ENCODE results near the gene GVQW3.

The GVQW3 gene

GRCh38 chr11:76453248-76453647 is 72.1 kb downstream of the GVQW3 start:
- DNase-seq, result no peak

- DNase-seq, result no peak
These were observed 74.2 kb downstream of the GVQW3 start for GRCh38 chr11:76455331-76455730.

- DNase-seq, result no peak
These were observed 74.8 kb downstream of the GVQW3 start for GRCh38 chr11:76455931-76456330.

GRCh38 chr11:76456571-76456970 is 75.4 kb downstream of the GVQW3 start:
- no peak for DNase-seq

Measured in CD4-positive, alpha-beta T cell treated with Interferon alpha-2 for 1 hour (primary cell).